Measurements from ENCODE around the gene SNCAIP.

SNCAIP gene

GRCh38 chr5:122500245-122501088 lies 188.4 kb downstream of the SNCAIP start:
- Histone ChIP-seq H3K36me3 (ENCODE audit: control insufficient read depth, insufficient read depth, low read length) (no peaks in the 10 kb centered on the region), H3K4me1 (ENCODE audit: control insufficient read depth, insufficient read depth, low read length, poor library complexity, severe bottlenecking) (no peaks in the 10 kb centered on the region), H3K4me3 (ENCODE audit: insufficient read depth, low read depth, low read length, poor library complexity, severe bottlenecking) (no peak overlapping the region), H3K27ac (ENCODE audit: insufficient read depth, low read length, poor library complexity, severe bottlenecking) (no peak overlapping the region), H3K9me3 (ENCODE audit: control insufficient read depth, low read length) (no peaks in the 10 kb centered on the region), H3K27me3 (replicated peaks; ENCODE audit: control insufficient read depth, insufficient read depth, low read length, poor library complexity, severe bottlenecking) (no peaks in the 10 kb centered on the region)
- DNase-seq, result no peak

GRCh38 chr5:122501089-122501435 lies 189.0 kb downstream of the SNCAIP start:
- Histone ChIP-seq H3K4me3 (ENCODE audit: insufficient read depth, low read depth, low read length, poor library complexity, severe bottlenecking) (no peak overlapping the region), H3K27ac (ENCODE audit: insufficient read depth, low read length, poor library complexity, severe bottlenecking) (no peak overlapping the region), H3K27me3 (replicated peaks; ENCODE audit: control insufficient read depth, insufficient read depth, low read length, poor library complexity, severe bottlenecking) (no peaks in the 10 kb centered on the region), H3K9me3 (ENCODE audit: control insufficient read depth, low read length) (no peaks in the 10 kb centered on the region), H3K36me3 (ENCODE audit: control insufficient read depth, insufficient read depth, low read length) (no peaks in the 10 kb centered on the region), H3K4me1 (ENCODE audit: control insufficient read depth, insufficient read depth, low read length, poor library complexity, severe bottlenecking) (no peaks in the 10 kb centered on the region)
- DNase-seq, result no peak

- Histone ChIP-seq H3K27ac (ENCODE audit: insufficient read depth, low read length, poor library complexity, severe bottlenecking) (no peak overlapping the region), H3K27me3 (replicated peaks; ENCODE audit: control insufficient read depth, insufficient read depth, low read length, poor library complexity, severe bottlenecking) (no peaks in the 10 kb centered on the region), H3K4me3 (ENCODE audit: insufficient read depth, low read depth, low read length, poor library complexity, severe bottlenecking) (no peak overlapping the region), H3K36me3 (ENCODE audit: control insufficient read depth, insufficient read depth, low read length) (no peaks in the 10 kb centered on the region), H3K9me3 (ENCODE audit: control insufficient read depth, low read length) (no peaks in the 10 kb centered on the region), H3K4me1 (ENCODE audit: control insufficient read depth, insufficient read depth, low read length, poor library complexity, severe bottlenecking) (no peaks in the 10 kb centered on the region)
- DNase-seq, result no peak
Observed at GRCh38 chr5:122507045-122507444, 195.0 kb downstream of the SNCAIP start.

- DNase-seq, result no peak
- Histone ChIP-seq H3K4me3 (ENCODE audit: insufficient read depth, low read depth, low read length, poor library complexity, severe bottlenecking) (no peak overlapping the region), H3K36me3 (ENCODE audit: control insufficient read depth, insufficient read depth, low read length) (no peaks in the 10 kb centered on the region), H3K9me3 (ENCODE audit: control insufficient read depth, low read length) (no peaks in the 10 kb centered on the region), H3K27me3 (replicated peaks; ENCODE audit: control insufficient read depth, insufficient read depth, low read length, poor library complexity, severe bottlenecking) (no peaks in the 10 kb centered on the region), H3K4me1 (ENCODE audit: control insufficient read depth, insufficient read depth, low read length, poor library complexity, severe bottlenecking) (no peaks in the 10 kb centered on the region), H3K27ac (ENCODE audit: insufficient read depth, low read length, poor library complexity, severe bottlenecking) (no peak overlapping the region)
Observed at GRCh38 chr5:122507581-122507980, 195.5 kb downstream of the SNCAIP start.

- Histone ChIP-seq H3K4me1 (ENCODE audit: control insufficient read depth, insufficient read depth, low read length, poor library complexity, severe bottlenecking) (no peaks in the 10 kb centered on the region), H3K27ac (ENCODE audit: insufficient read depth, low read length, poor library complexity, severe bottlenecking) (no peak overlapping the region), H3K9me3 (ENCODE audit: control insufficient read depth, low read length) (no peaks in the 10 kb centered on the region), H3K27me3 (replicated peaks; ENCODE audit: control insufficient read depth, insufficient read depth, low read length, poor library complexity, severe bottlenecking) (no peaks in the 10 kb centered on the region), H3K36me3 (ENCODE audit: control insufficient read depth, insufficient read depth, low read length) (no peaks in the 10 kb centered on the region), H3K4me3 (ENCODE audit: insufficient read depth, low read depth, low read length, poor library complexity, severe bottlenecking) (no peak overlapping the region)
- DNase-seq, result no peak
Observed at GRCh38 chr5:122508623-122509022, 196.6 kb downstream of the SNCAIP start.
